Duodenal mucosa (tissue), 2 donors: ENCODE results near the gene COL6A2.

ENCODE experiments used
- H3K27ac ChIP-seq: one replicate; pipeline ENCODE4 v1.7.0; 2013; ENCODE audit warnings: low read depth, low read length
- H3K27me3 ChIP-seq, 2 donors: one replicate each; pipeline ENCODE4 v1.7.0; 2013; ENCODE audit warnings: low read length in 2 of 2, control low read depth in 1 of 2; ENCODE audit not compliant: insufficient read depth in 2 of 2, control insufficient read depth in 1 of 2
- H3K36me3 ChIP-seq, 2 donors: one replicate each; pipeline ENCODE4 v1.7.0; 2013; ENCODE audit warnings: low read length in 2 of 2, control low read depth in 1 of 2; ENCODE audit not compliant: insufficient read depth in 2 of 2, control insufficient read depth in 1 of 2
- H3K4me1 ChIP-seq, 2 donors: one replicate each; pipeline ENCODE4 v1.7.0; 2013; ENCODE audit warnings: low read length in 2 of 2, control low read depth in 1 of 2; ENCODE audit not compliant: insufficient read depth in 2 of 2, control insufficient read depth in 1 of 2
- H3K4me3 ChIP-seq, 2 donors: one replicate each; pipeline ENCODE4 v1.7.0; 2013; ENCODE audit warnings: low read length in 2 of 2, low read depth in 1 of 2
- H3K9ac ChIP-seq, 2 donors: one replicate each; pipeline ENCODE4 v1.7.0; 2013; ENCODE audit warnings: low read length in 2 of 2, low read depth in 1 of 2
- H3K9me3 ChIP-seq, 2 donors: one replicate each; pipeline ENCODE4 v1.7.0; 2013; ENCODE audit warnings: low read length in 2 of 2, control low read depth in 1 of 2; ENCODE audit not compliant: control insufficient read depth in 1 of 2

The COL6A2 gene

GRCh38 chr21:46078978-46079351 is 18.9 kb upstream of the COL6A2 start:
- no peaks in the 10 kb centered on the region for H3K27me3 ChIP-seq
- peaks cover 0 to 8% of the 10 kb centered on the region in 2 donors for H3K4me1 ChIP-seq
- no peak overlapping the region for H3K4me3 ChIP-seq
- H3K9ac ChIP-seq = no peak overlapping the region
- H3K9me3 ChIP-seq = no peaks in the 10 kb centered on the region
- no peaks in the 10 kb centered on the region for H3K36me3 ChIP-seq
- H3K27ac ChIP-seq = no peak overlapping the region

- no peak overlapping the region for H3K4me3 ChIP-seq
- no peak overlapping the region for H3K27ac ChIP-seq
- no peaks in the 10 kb centered on the region for H3K9me3 ChIP-seq
- H3K4me1 ChIP-seq = peaks cover 0 to 8% of the 10 kb centered on the region in 2 donors
- H3K27me3 ChIP-seq = no peaks in the 10 kb centered on the region
- no peak overlapping the region for H3K9ac ChIP-seq
- no peaks in the 10 kb centered on the region for H3K36me3 ChIP-seq
Measured at GRCh38 chr21:46079352-46080170, 18.4 kb upstream of the COL6A2 start.

- no peak overlapping the region for H3K27ac ChIP-seq
Measured at GRCh38 chr21:46080171-46081021, 17.5 kb upstream of the COL6A2 start.

GRCh38 chr21:46081022-46081861 is 16.7 kb upstream of the COL6A2 start:
- no peaks in the 10 kb centered on the region for H3K9me3 ChIP-seq
- no peaks in the 10 kb centered on the region for H3K36me3 ChIP-seq
- no peaks in the 10 kb centered on the region for H3K27me3 ChIP-seq
- H3K9ac ChIP-seq = no peak overlapping the region
- no peak overlapping the region for H3K27ac ChIP-seq
- H3K4me1 ChIP-seq = peaks cover 0 to 8% of the 10 kb centered on the region in 2 donors
- H3K4me3 ChIP-seq = no peak overlapping the region

More at GRCh38 chr21:46080171-46081021, 17.5 kb upstream of the COL6A2 start:
- H3K4me3 ChIP-seq = no peak overlapping the region
- H3K36me3 ChIP-seq = no peaks in the 10 kb centered on the region
- no peaks in the 10 kb centered on the region for H3K9me3 ChIP-seq
- H3K27me3 ChIP-seq = no peaks in the 10 kb centered on the region
- H3K9ac ChIP-seq = no peak overlapping the region
- peaks cover 0 to 8% of the 10 kb centered on the region in 2 donors for H3K4me1 ChIP-seq

GRCh38 chr21:46081862-46082712 is 15.8 kb upstream of the COL6A2 start:
- H3K9ac ChIP-seq = no peak overlapping the region
- H3K4me1 ChIP-seq = peaks cover 0 to 8% of the 10 kb centered on the region in 2 donors
- no peaks in the 10 kb centered on the region for H3K9me3 ChIP-seq
- H3K27me3 ChIP-seq = no peaks in the 10 kb centered on the region
- H3K27ac ChIP-seq = no peak overlapping the region
- H3K36me3 ChIP-seq = no peaks in the 10 kb centered on the region
- H3K4me3 ChIP-seq = no peak overlapping the region

GRCh38 chr21:46082713-46082962 is 15.3 kb upstream of the COL6A2 start:
- no peak overlapping the region for H3K4me3 ChIP-seq
- no peak overlapping the region for H3K27ac ChIP-seq
- H3K4me1 ChIP-seq = peaks cover 0 to 8% of the 10 kb centered on the region in 2 donors
- no peaks in the 10 kb centered on the region for H3K36me3 ChIP-seq
- no peak overlapping the region for H3K9ac ChIP-seq
- no peaks in the 10 kb centered on the region for H3K27me3 ChIP-seq
- H3K9me3 ChIP-seq = no peaks in the 10 kb centered on the region

GRCh38 chr21:46082963-46083790 is 14.7 kb upstream of the COL6A2 start:
- Histone ChIP-seq H3K36me3 (no peaks in the 10 kb centered on the region), H3K9ac (no peak overlapping the region), H3K27ac (peak overlapping the region; percentile 20), H3K27me3 (no peaks in the 10 kb centered on the region), H3K9me3 (peaks cover 0 to 3% of the 10 kb centered on the region in 2 donors), H3K4me3 (no peak overlapping the region), H3K4me1 (peaks cover 0 to 8% of the 10 kb centered on the region in 2 donors)

- no peak overlapping the region for H3K9ac ChIP-seq
- no peak overlapping the region for H3K4me3 ChIP-seq
- no peaks in the 10 kb centered on the region for H3K27me3 ChIP-seq
- H3K36me3 ChIP-seq = no peaks in the 10 kb centered on the region
- peak overlapping the region; percentile 20 for H3K27ac ChIP-seq
- peaks cover 0 to 4% of the 10 kb centered on the region in 2 donors for H3K9me3 ChIP-seq
- H3K4me1 ChIP-seq = peaks cover 0 to 8% of the 10 kb centered on the region in 2 donors
Measured at GRCh38 chr21:46083791-46084561, 13.9 kb upstream of the COL6A2 start.
